ENCODE results near the gene AP3S2. TPM values are rescaled to one million over a fixed set of nuclear protein-coding genes. Genes with fewer than 3 reads are reported as not detected.

The AP3S2 gene
- total and polyA plus RNA-seq, 9 donors = 23.7 to 35.2 (median 26.6) TPM

DNA sequence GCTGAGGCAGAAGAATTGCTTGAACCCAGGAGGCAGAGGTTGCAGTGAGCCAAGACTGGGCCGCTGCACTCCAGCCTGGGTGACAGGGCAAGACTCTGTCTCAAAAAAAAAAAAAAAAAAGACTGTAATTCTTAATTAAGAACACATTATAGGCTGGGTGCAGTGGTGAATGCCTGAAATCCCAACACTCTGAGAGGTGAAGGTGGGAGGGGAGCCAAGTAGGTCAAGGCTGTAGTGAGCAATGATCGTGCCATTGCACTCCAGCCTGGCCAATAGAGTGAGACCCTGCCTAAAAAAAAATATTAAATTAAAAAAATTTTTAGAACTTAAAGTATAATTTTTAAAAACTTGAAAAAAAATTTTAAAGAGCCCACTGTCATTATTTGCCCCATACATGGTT is 32.4 kb upstream of the AP3S2 start:
- H3K27me3 ChIP-seq (ENCODE audit: control insufficient read depth, insufficient read depth, low read length) = no peaks in the 10 kb centered on the region
- H3K36me3 ChIP-seq (ENCODE audit: control insufficient read depth, insufficient read depth, low read length) = no peaks in the 10 kb centered on the region
- H3K9me3 ChIP-seq (replicated peaks; ENCODE audit: control insufficient read depth, low read depth, low read length) = no peaks in the 10 kb centered on the region
- DNase-seq = no peak
- H3K4me1 ChIP-seq (ENCODE audit: control insufficient read depth, insufficient read depth, low read length) = no peaks in the 10 kb centered on the region
- no peak overlapping the region for H3K27ac ChIP-seq (ENCODE audit: low read length)
- H3K4me3 ChIP-seq (ENCODE audit: low read length) = no peak overlapping the region
- no CpG with 5 or more reads among the region's 2 CpGs for WGBS (ENCODE audit: insufficient coverage)

DNA sequence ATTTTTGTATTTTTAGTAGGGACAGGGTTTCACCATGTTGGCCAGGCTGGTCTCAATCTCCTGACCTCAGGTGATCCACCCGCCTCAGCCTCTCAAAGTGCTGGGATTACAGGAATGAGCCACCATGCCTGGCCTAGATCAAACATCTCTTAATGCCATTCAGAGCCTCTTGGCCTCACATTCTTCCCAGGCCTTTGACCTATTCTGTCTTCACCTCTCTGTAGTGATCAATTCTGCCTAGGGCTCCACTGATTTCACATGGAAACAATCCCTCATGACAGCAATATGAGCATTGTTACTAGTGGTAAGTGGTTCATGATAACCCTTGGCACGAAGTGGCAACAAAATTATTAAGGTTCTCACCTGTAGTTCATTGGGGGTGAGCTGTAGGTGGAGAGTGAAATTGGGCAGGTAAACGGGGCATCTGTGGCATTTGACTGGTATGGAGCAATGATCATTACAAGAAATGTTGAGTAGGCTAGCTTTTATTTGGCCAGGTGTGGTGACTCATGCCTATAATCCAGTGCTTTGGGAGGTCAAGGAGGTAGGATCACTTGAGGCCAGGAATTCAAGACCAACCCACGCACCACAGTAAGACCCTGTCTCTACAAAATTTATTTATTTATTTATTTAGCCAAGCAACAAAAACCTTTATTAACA is 23.8 kb upstream of the AP3S2 start:
- H3K4me3 ChIP-seq (ENCODE audit: low read length) = no peak overlapping the region
- 67% methylated on average over 2 of the region's 4 CpGs for WGBS (ENCODE audit: insufficient coverage)
- DNase-seq = no peak
- H3K27ac ChIP-seq (ENCODE audit: low read length) = no peak overlapping the region
- H3K27me3 ChIP-seq (ENCODE audit: control insufficient read depth, insufficient read depth, low read length) = no peaks in the 10 kb centered on the region
- H3K36me3 ChIP-seq (ENCODE audit: control insufficient read depth, insufficient read depth, low read length) = no peaks in the 10 kb centered on the region
- H3K9me3 ChIP-seq (replicated peaks; ENCODE audit: control insufficient read depth, low read depth, low read length) = no peaks in the 10 kb centered on the region
- peaks cover 7% of the 10 kb centered on the region for H3K4me1 ChIP-seq (ENCODE audit: control insufficient read depth, insufficient read depth, low read length)

- Histone ChIP-seq H3K27ac (ENCODE audit: low read length) (no peak overlapping the region), H3K36me3 (ENCODE audit: control insufficient read depth, insufficient read depth, low read length) (no peaks in the 10 kb centered on the region), H3K27me3 (ENCODE audit: control insufficient read depth, insufficient read depth, low read length) (no peaks in the 10 kb centered on the region), H3K9me3 (replicated peaks; ENCODE audit: control insufficient read depth, low read depth, low read length) (no peaks in the 10 kb centered on the region), H3K4me3 (ENCODE audit: low read length) (no peak overlapping the region), H3K4me1 (ENCODE audit: control insufficient read depth, insufficient read depth, low read length) (peaks cover 12% of the 10 kb centered on the region)
- no peak for DNase-seq
- no CpG with 5 or more reads among the region's 3 CpGs for WGBS (ENCODE audit: insufficient coverage)
These were observed 22.9 kb upstream of the AP3S2 start for GRCh38 chr15:89916660-89917059.

- peak within 1 kb of the TSS; percentile 66 for H3K4me3 ChIP-seq (ENCODE audit: low read length)
- H3K9me3 ChIP-seq (replicated peaks; ENCODE audit: control insufficient read depth, low read depth, low read length) = no peaks in the 10 kb centered on the region
- DNase-seq = peak; percentile 83
- H3K4me1 ChIP-seq (ENCODE audit: control insufficient read depth, insufficient read depth, low read length) = peaks cover 17% of the 10 kb centered on the region
- 3% methylated on average over 53 of the region's 57 CpGs for WGBS (ENCODE audit: insufficient coverage)
- peak within 1 kb of the TSS; percentile 89 for H3K27ac ChIP-seq (ENCODE audit: low read length)
- H3K36me3 ChIP-seq (ENCODE audit: control insufficient read depth, insufficient read depth, low read length) = peaks cover 23% of the 10 kb centered on the region
- no peaks in the 10 kb centered on the region for H3K27me3 ChIP-seq (ENCODE audit: control insufficient read depth, insufficient read depth, low read length)
These were observed 19.0 kb upstream of the AP3S2 start, which contains the start of gene ARPIN for GRCh38 chr15:89912674-89913396. TSS of gene ARPIN (minus strand) at chr15:89912952. CDS start at chr15:89912835, 117 bp downstream.

GRCh38 chr15:89912145-89912673 is 18.4 kb upstream of the AP3S2 start:
- under 1% methylated on average over 22 of the region's 36 CpGs for WGBS (ENCODE audit: insufficient coverage)
- no peaks in the 10 kb centered on the region for H3K27me3 ChIP-seq (ENCODE audit: control insufficient read depth, insufficient read depth, low read length)
- peaks cover 17% of the 10 kb centered on the region for H3K4me1 ChIP-seq (ENCODE audit: control insufficient read depth, insufficient read depth, low read length)
- peaks cover 28% of the 10 kb centered on the region for H3K36me3 ChIP-seq (ENCODE audit: control insufficient read depth, insufficient read depth, low read length)
- peak overlapping the region; percentile 89 for H3K27ac ChIP-seq (ENCODE audit: low read length)
- peak overlapping the region; percentile 66 for H3K4me3 ChIP-seq (ENCODE audit: low read length)
- H3K9me3 ChIP-seq (replicated peaks; ENCODE audit: control insufficient read depth, low read depth, low read length) = no peaks in the 10 kb centered on the region
- peak; percentile 60 for DNase-seq

- Histone ChIP-seq H3K27me3 (ENCODE audit: control insufficient read depth, insufficient read depth, low read length) (no peaks in the 10 kb centered on the region), H3K4me1 (ENCODE audit: control insufficient read depth, insufficient read depth, low read length) (peaks cover 17% of the 10 kb centered on the region), H3K4me3 (ENCODE audit: low read length) (no peak overlapping the region), H3K9me3 (replicated peaks; ENCODE audit: control insufficient read depth, low read depth, low read length) (no peaks in the 10 kb centered on the region), H3K27ac (ENCODE audit: low read length) (no peak overlapping the region), H3K36me3 (ENCODE audit: control insufficient read depth, insufficient read depth, low read length) (peaks cover 36% of the 10 kb centered on the region)
- WGBS (ENCODE audit: insufficient coverage) = no CpG with 5 or more reads among the region's 6 CpGs
- peak; percentile 55 for DNase-seq
These were observed 17.3 kb upstream of the AP3S2 start for GRCh38 chr15:89910891-89911626.

GRCh38 chr15:89909611-89910010 is 15.8 kb upstream of the AP3S2 start:
- no peaks in the 10 kb centered on the region for H3K9me3 ChIP-seq (replicated peaks; ENCODE audit: control insufficient read depth, low read depth, low read length)
- no peak overlapping the region for H3K27ac ChIP-seq (ENCODE audit: low read length)
- 67% methylated on average over 1 of the region's 2 CpGs for WGBS (ENCODE audit: insufficient coverage)
- no peak for DNase-seq
- no peaks in the 10 kb centered on the region for H3K27me3 ChIP-seq (ENCODE audit: control insufficient read depth, insufficient read depth, low read length)
- peaks cover 17% of the 10 kb centered on the region for H3K4me1 ChIP-seq (ENCODE audit: control insufficient read depth, insufficient read depth, low read length)
- H3K36me3 ChIP-seq (ENCODE audit: control insufficient read depth, insufficient read depth, low read length) = peaks cover 47% of the 10 kb centered on the region
- no peak overlapping the region for H3K4me3 ChIP-seq (ENCODE audit: low read length)

DNA sequence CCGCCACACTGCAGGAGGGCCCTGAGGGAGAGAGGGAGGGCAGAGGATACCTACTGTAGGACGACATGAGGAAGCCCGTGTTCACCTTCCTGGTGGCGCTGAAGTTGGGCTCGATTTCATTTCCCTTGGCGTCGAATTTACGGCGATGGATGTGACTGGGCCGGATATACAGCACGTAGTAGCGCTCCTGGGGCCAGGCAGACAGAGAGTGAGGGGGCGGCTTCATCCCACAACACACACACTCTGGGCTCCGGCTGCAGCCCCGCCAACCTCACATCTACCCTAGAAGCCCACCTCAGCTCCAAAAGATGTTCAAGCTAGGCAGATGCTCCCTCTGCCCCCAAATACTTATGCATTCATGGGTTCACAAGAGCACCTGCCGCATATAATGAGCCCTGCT is 14.4 kb upstream of the AP3S2 start:
- WGBS (ENCODE audit: insufficient coverage) = 89% methylated on average over 13 of the region's 16 CpGs
- Histone ChIP-seq H3K36me3 (ENCODE audit: control insufficient read depth, insufficient read depth, low read length) (peaks cover 60% of the 10 kb centered on the region), H3K27me3 (ENCODE audit: control insufficient read depth, insufficient read depth, low read length) (no peaks in the 10 kb centered on the region), H3K9me3 (replicated peaks; ENCODE audit: control insufficient read depth, low read depth, low read length) (no peaks in the 10 kb centered on the region), H3K4me3 (ENCODE audit: low read length) (no peak overlapping the region), H3K4me1 (ENCODE audit: control insufficient read depth, insufficient read depth, low read length) (peaks cover 15% of the 10 kb centered on the region), H3K27ac (ENCODE audit: low read length) (no peak overlapping the region)
- no peak for DNase-seq

DNA sequence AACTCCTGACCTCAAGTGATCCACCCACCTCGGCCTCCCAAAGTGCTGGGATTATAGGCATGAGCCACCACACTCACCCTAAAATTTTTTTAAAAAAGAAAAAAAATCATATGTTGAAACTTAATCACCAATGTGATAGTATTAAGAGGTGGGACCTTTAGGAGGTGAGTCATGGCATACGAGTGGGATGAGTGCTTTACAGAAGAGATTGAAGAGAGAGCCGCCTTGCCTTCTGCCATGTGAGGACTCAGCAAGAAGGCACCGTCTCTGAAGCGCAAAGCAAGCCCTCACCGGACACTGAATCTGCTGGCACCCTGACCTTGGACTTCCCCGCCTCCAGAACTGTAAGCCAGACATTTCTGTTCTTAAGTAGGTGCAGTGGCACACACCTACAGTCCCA is 13.5 kb upstream of the AP3S2 start:
- H3K4me1 ChIP-seq (ENCODE audit: control insufficient read depth, insufficient read depth, low read length) = peaks cover 11% of the 10 kb centered on the region
- DNase-seq = no peak
- H3K27me3 ChIP-seq (ENCODE audit: control insufficient read depth, insufficient read depth, low read length) = no peaks in the 10 kb centered on the region
- H3K4me3 ChIP-seq (ENCODE audit: low read length) = no peak overlapping the region
- 95% methylated on average over 5 of the region's 7 CpGs for WGBS (ENCODE audit: insufficient coverage)
- H3K9me3 ChIP-seq (replicated peaks; ENCODE audit: control insufficient read depth, low read depth, low read length) = no peaks in the 10 kb centered on the region
- no peak overlapping the region for H3K27ac ChIP-seq (ENCODE audit: low read length)
- H3K36me3 ChIP-seq (ENCODE audit: control insufficient read depth, insufficient read depth, low read length) = peaks cover 67% of the 10 kb centered on the region

GRCh38 chr15:89905846-89906378 is 12.1 kb upstream of the AP3S2 start:
- Histone ChIP-seq H3K36me3 (ENCODE audit: control insufficient read depth, insufficient read depth, low read length) (peaks cover 78% of the 10 kb centered on the region), H3K4me3 (ENCODE audit: low read length) (no peak overlapping the region), H3K9me3 (replicated peaks; ENCODE audit: control insufficient read depth, low read depth, low read length) (no peaks in the 10 kb centered on the region), H3K27ac (ENCODE audit: low read length) (no peak overlapping the region), H3K27me3 (ENCODE audit: control insufficient read depth, insufficient read depth, low read length) (no peaks in the 10 kb centered on the region), H3K4me1 (ENCODE audit: control insufficient read depth, insufficient read depth, low read length) (peaks cover 4% of the 10 kb centered on the region)
- DNase-seq = no peak
- 95% methylated on average over 5 of the region's 5 CpGs for WGBS (ENCODE audit: insufficient coverage)

Data from muscle of leg (tissue), 11 donors.